ENCODE results near the gene GCHFR.

Gene GCHFR

DNA sequence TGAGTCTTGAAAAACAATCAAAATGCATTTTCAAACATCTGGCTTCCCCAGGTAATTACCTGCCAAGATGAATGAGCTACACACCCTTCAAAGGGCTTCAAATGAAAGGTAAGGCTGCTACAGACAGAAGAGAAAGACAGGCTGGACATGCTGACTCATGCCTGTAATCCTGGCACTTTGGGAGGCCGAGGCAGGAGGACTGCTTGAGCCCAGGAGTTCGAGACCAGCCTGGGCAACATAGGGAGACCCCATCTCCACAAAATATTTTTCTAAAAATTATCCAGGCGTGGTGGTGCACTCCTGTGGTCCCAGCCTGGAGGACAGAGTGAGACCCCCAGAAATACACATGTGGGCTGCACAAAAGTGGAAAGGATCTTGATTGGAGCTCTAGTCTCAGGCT, 28.5 kb downstream of the GCHFR start:
- H3K4me3 ChIP-seq (ENCODE audit: low read depth, low read length, poor library complexity, severe bottlenecking), result no peak overlapping the region
- H3K9me3 ChIP-seq (ENCODE audit: low read length), result no peaks in the 10 kb centered on the region
- no peaks in the 10 kb centered on the region for H3K9me2 ChIP-seq (ENCODE audit: low read depth, low read length)
- no peak overlapping the region for H3K27ac ChIP-seq (ENCODE audit: low read depth, low read length, poor library complexity, severe bottlenecking)
- no peaks in the 10 kb centered on the region for H3F3A ChIP-seq (ENCODE audit: insufficient read depth, low read length)
- no peak for TF ChIP-seq EZH2 (IDR thresholded peaks at IDR 0.05; ENCODE audit: borderline replicate concordance, low read length)
- TF ChIP-seq, protein P1, sequence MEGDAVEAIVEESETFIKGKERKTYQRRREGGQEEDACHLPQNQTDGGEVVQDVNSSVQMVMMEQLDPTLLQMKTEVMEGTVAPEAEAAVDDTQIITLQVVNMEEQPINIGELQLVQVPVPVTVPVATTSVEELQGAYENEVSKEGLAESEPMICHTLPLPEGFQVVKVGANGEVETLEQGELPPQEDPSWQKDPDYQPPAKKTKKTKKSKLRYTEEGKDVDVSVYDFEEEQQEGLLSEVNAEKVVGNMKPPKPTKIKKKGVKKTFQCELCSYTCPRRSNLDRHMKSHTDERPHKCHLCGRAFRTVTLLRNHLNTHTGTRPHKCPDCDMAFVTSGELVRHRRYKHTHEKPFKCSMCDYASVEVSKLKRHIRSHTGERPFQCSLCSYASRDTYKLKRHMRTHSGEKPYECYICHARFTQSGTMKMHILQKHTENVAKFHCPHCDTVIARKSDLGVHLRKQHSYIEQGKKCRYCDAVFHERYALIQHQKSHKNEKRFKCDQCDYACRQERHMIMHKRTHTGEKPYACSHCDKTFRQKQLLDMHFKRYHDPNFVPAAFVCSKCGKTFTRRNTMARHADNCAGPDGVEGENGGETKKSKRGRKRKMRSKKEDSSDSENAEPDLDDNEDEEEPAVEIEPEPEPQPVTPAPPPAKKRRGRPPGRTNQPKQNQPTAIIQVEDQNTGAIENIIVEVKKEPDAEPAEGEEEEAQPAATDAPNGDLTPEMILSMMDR (IDR thresholded peaks at IDR 0.05; ENCODE audit: low read length), result no peak
- peaks cover 11% of the 10 kb centered on the region; the same call in 1 of the 2 replicates for H3K36me3 ChIP-seq (ENCODE audit: insufficient read depth, low read length)
- no peak overlapping the region for H3K9ac ChIP-seq (ENCODE audit: low read length)
- no peaks in the 10 kb centered on the region for H3K79me2 ChIP-seq (ENCODE audit: insufficient read depth, low read length)
- H4K20me1 ChIP-seq (ENCODE audit: insufficient read depth, low read length), result no peaks in the 10 kb centered on the region
- no peak overlapping the region for H2AFZ ChIP-seq (ENCODE audit: low read length)
- H3K4me2 ChIP-seq (ENCODE audit: low read length), result no peak overlapping the region
- peaks cover 7% of the 10 kb centered on the region for H3K4me1 ChIP-seq (ENCODE audit: insufficient read depth, low read length, severe bottlenecking)
- H3K27me3 ChIP-seq (ENCODE audit: insufficient read depth, low read length), result no peaks in the 10 kb centered on the region

DNA sequence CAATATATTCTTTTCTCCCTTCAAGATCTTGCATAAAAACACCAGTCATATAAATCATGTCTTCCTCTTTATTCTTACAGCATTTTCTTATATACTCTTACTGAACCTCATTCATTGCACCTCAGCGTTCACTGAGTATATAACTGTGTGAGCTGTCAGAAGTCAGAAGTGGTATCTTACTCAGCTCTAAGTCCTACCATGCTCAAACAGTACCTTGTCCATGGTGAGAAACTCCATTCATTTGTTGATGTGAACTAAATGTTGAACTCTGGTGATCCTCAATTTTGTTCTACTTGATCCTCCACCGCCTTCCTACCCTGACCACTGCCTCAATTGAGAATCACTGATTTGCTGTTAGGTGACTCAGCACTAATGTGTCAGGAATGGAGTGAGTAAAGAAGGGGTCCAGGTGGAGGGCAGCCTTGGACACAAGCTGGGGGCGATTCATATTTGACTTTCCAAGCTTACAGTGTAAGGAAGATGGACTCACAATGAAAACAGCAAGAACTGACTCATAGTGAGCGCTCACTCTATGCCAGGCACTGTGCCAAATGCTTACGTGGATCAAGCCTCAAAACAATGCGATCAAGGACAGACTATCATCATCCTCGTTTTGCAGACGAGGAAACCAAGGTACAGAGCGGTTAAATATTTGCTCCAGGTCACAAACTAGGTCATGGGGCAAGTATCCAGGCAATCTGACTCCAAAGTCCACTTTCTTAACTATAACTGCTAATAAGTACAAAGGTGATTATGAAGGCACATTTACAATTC, 29.5 kb downstream of the GCHFR start:
- H3K9me3 ChIP-seq (ENCODE audit: low read length), result no peaks in the 10 kb centered on the region
- H3K36me3 ChIP-seq (ENCODE audit: insufficient read depth, low read length), result peaks cover 14% of the 10 kb centered on the region; the same call in 1 of the 2 replicates
- TF ChIP-seq, protein P1 (IDR thresholded peaks at IDR 0.05; ENCODE audit: low read length), result no peak
- no peak for TF ChIP-seq EZH2 (IDR thresholded peaks at IDR 0.05; ENCODE audit: borderline replicate concordance, low read length)
- no peak overlapping the region for H3K27ac ChIP-seq (ENCODE audit: low read depth, low read length, poor library complexity, severe bottlenecking)
- no peaks in the 10 kb centered on the region for H3F3A ChIP-seq (ENCODE audit: insufficient read depth, low read length)
- no peaks in the 10 kb centered on the region for H4K20me1 ChIP-seq (ENCODE audit: insufficient read depth, low read length)
- no peaks in the 10 kb centered on the region for H3K79me2 ChIP-seq (ENCODE audit: insufficient read depth, low read length)
- H2AFZ ChIP-seq (ENCODE audit: low read length), result no peak overlapping the region
- no peaks in the 10 kb centered on the region for H3K9me2 ChIP-seq (ENCODE audit: low read depth, low read length)
- no peak overlapping the region for H3K9ac ChIP-seq (ENCODE audit: low read length)
- H3K4me1 ChIP-seq (ENCODE audit: insufficient read depth, low read length, severe bottlenecking), result no peaks in the 10 kb centered on the region
- no peak overlapping the region for H3K4me3 ChIP-seq (ENCODE audit: low read depth, low read length, poor library complexity, severe bottlenecking)
- H3K27me3 ChIP-seq (ENCODE audit: insufficient read depth, low read length), result no peaks in the 10 kb centered on the region
- H3K4me2 ChIP-seq (ENCODE audit: low read length), result no peak overlapping the region

DNA sequence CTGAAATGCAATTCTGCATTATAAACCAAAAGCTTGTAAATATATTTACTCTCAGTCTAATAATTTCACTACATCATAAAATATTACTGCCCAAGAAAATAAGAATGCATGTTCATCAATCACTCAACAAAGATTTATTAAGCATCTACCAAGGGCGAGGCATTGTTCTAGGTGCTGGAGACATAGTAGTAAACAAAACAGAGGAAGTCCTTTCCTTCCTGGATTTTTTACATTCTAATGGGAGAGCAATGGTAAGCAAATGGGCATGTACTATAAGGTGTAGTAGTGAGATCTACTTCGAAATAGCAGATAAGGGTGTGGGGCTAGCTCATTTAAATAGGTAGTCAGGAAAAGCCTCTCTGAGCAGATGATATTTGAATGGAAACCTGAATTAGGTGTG, 32.2 kb downstream of the GCHFR start:
- H3K9me2 ChIP-seq (ENCODE audit: low read depth, low read length), result no peaks in the 10 kb centered on the region
- no peak overlapping the region for H3K9ac ChIP-seq (ENCODE audit: low read length)
- no peaks in the 10 kb centered on the region for H4K20me1 ChIP-seq (ENCODE audit: insufficient read depth, low read length)
- H3K27me3 ChIP-seq (ENCODE audit: insufficient read depth, low read length), result no peaks in the 10 kb centered on the region
- H3F3A ChIP-seq (ENCODE audit: insufficient read depth, low read length), result no peaks in the 10 kb centered on the region
- H3K27ac ChIP-seq (ENCODE audit: low read depth, low read length, poor library complexity, severe bottlenecking), result no peak overlapping the region
- TF ChIP-seq, protein P1 (IDR thresholded peaks at IDR 0.05; ENCODE audit: low read length), result no peak
- TF ChIP-seq EZH2 (IDR thresholded peaks at IDR 0.05; ENCODE audit: borderline replicate concordance, low read length), result no peak
- no peak overlapping the region for H3K4me2 ChIP-seq (ENCODE audit: low read length)
- H3K4me3 ChIP-seq (ENCODE audit: low read depth, low read length, poor library complexity, severe bottlenecking), result no peak overlapping the region
- peaks cover 14% of the 10 kb centered on the region; the same call in 1 of the 2 replicates for H3K36me3 ChIP-seq (ENCODE audit: insufficient read depth, low read length)
- no peaks in the 10 kb centered on the region for H3K79me2 ChIP-seq (ENCODE audit: insufficient read depth, low read length)
- no peaks in the 10 kb centered on the region for H3K4me1 ChIP-seq (ENCODE audit: insufficient read depth, low read length, severe bottlenecking)
- H3K9me3 ChIP-seq (ENCODE audit: low read length), result no peaks in the 10 kb centered on the region
- no peak overlapping the region for H2AFZ ChIP-seq (ENCODE audit: low read length)

Data from OCI-LY1 (cell line).